H1 (cell line): Measurements from ENCODE around the gene CFAP298. TPM values are rescaled to one million over a fixed set of nuclear protein-coding genes. Genes with fewer than 3 reads are reported as not detected.
"Not testable (repeated sequence)": the region's sequence is repeated elsewhere in the genome, so short reads cannot be mapped to it uniquely, and the experiment has no call there.

Experiments used
- CTCF ChIA-PET: fragments of 300-600 bp; sonication (Branson Sonifier 250); formaldehyde crosslinking; loops from one replicate; lab custom pipeline; 2021; ENCODE audit not compliant: partially characterized antibody; lab: Charles Lee
- POLR2A ChIA-PET: fragments of 300-600 bp; sonication (Branson Sonifier 250); formaldehyde crosslinking; loops from one replicate; lab custom pipeline; 2021; ENCODE audit warnings: inconsistent platforms; ENCODE audit not compliant: partially characterized antibody; lab: Charles Lee
- DNase-seq, 2 experiments: peaks; one replicate each; pipeline versions ENCODE4 v3.0.0 to v3.0.0-alpha.2; 2010 to 2022; ENCODE audit warnings: low spot score in 2 of 2, low read depth in 1 of 2, mixed read lengths in 1 of 2
- FAIRE-seq: peaks from 2 replicates; lab custom pipeline; 2011; peaks lifted over from hg19 to GRCh38; lab: Jason Lieb, UNC
- H2AFZ ChIP-seq: 2 replicates; pipeline ENCODE4 v1.8.1; 2012; ENCODE audit warnings: low read length, inconsistent platforms
- H2AK5ac ChIP-seq: 2 replicates; pipeline ENCODE4 v1.6.1; 2013; ENCODE audit warnings: low read depth, low read length
- H2BK120ac ChIP-seq: replicated peaks from 2 replicates; pipeline ENCODE3; 2013; ENCODE audit warnings: low read depth, low read length, inconsistent platforms
- H2BK12ac ChIP-seq: 2 replicates; pipeline ENCODE4 v1.6.1; 2013; ENCODE audit warnings: low read depth, low read length
- H2BK15ac ChIP-seq: 2 replicates; pipeline ENCODE4 v1.6.1; 2013; ENCODE audit warnings: low read length
- H2BK20ac ChIP-seq: 2 replicates; pipeline ENCODE4 v1.6.1; 2013; ENCODE audit warnings: low read length
- H2BK5ac ChIP-seq: 2 replicates; pipeline ENCODE4 v1.6.1; 2013; ENCODE audit warnings: low read depth, low read length
- H3K14ac ChIP-seq: 2 replicates; pipeline ENCODE4 v1.6.1; 2013; ENCODE audit warnings: inconsistent platforms; ENCODE audit not compliant: insufficient read length
- H3K18ac ChIP-seq: 2 replicates; pipeline ENCODE4 v1.6.1; 2013; ENCODE audit warnings: low read length; ENCODE audit errors: extremely low read depth
- H3K23ac ChIP-seq: 2 replicates; pipeline ENCODE4 v1.6.1; 2013; ENCODE audit warnings: inconsistent platforms; ENCODE audit not compliant: insufficient read length
- H3K23me2 ChIP-seq: 2 replicates; pipeline ENCODE4 v1.6.1; 2013; ENCODE audit warnings: low read depth, low read length
- H3K27ac ChIP-seq: 2 replicates; pipeline ENCODE4 v1.6.1; 2011; ENCODE audit warnings: low read depth, low read length, inconsistent platforms
- H3K27me3 ChIP-seq, 4 experiments: replicated peaks in 1 of 4; 1 replicate in 1 of 4; 2 replicates in 3 of 4; pipeline versions ENCODE4 v1.6.1 to v1.8.1; 2011 to 2013; ENCODE audit warnings: low read length in 3 of 4, mild to moderate bottlenecking in 3 of 4, inconsistent platforms in 2 of 4, mixed read lengths in 2 of 4, moderate library complexity in 1 of 4; ENCODE audit not compliant: control insufficient read depth in 3 of 4, insufficient read depth in 3 of 4; ENCODE audit errors: extremely low read depth in 1 of 4
- H3K36me3 ChIP-seq, 4 experiments: 2 replicates each; pipeline versions ENCODE4 v1.6.1 to v1.8.1; 2011 to 2013; ENCODE audit warnings: mild to moderate bottlenecking in 4 of 4, low read length in 3 of 4, moderate library complexity in 2 of 4, control low read depth in 1 of 4, inconsistent platforms in 1 of 4; ENCODE audit not compliant: insufficient read depth in 4 of 4, control insufficient read depth in 2 of 4
- H3K4ac ChIP-seq: replicated peaks from 2 replicates; pipeline ENCODE3; 2013; ENCODE audit warnings: low read length, low read depth, mixed read lengths, inconsistent platforms; ENCODE audit not compliant: insufficient read length
- H3K4me1 ChIP-seq, 4 experiments: replicated peaks in 1 of 4; 1 replicate in 1 of 4; 2 replicates in 3 of 4; pipeline versions ENCODE4 v1.6.1 to v1.8.1; 2011 to 2013; ENCODE audit warnings: low read length in 3 of 4, inconsistent platforms in 2 of 4, mixed read lengths in 1 of 4; ENCODE audit not compliant: insufficient read depth in 4 of 4, control insufficient read depth in 3 of 4
- H3K4me2 ChIP-seq, 2 experiments: 2 replicates each; pipeline versions ENCODE4 v1.6.1 to v1.8.1; 2011 to 2013; ENCODE audit warnings: low read depth in 2 of 2, low read length in 2 of 2, control low read depth in 1 of 2, inconsistent platforms in 1 of 2, mild to moderate bottlenecking in 1 of 2; ENCODE audit not compliant: insufficient read depth in 1 of 2
- H3K4me3 ChIP-seq, 4 experiments: fragments of 200-600, 300-600 bp in 1 of 4; sonication (generic), shearing (Covaris generic), sonication (Bioruptor Twin) in 1 of 4; 2 replicates each; pipeline versions ENCODE4 v1.5.1 to v1.8.1; 2011 to 2016; ENCODE audit warnings: low read length in 4 of 4, low read depth in 3 of 4, control low read depth in 2 of 4, inconsistent platforms in 2 of 4, mild to moderate bottlenecking in 2 of 4, mixed read lengths in 1 of 4, moderate library complexity in 1 of 4; ENCODE audit not compliant: insufficient read depth in 2 of 4; ENCODE audit errors: extremely low read depth in 1 of 4
- H3K56ac ChIP-seq: replicated peaks from 2 replicates; pipeline ENCODE3; 2013; ENCODE audit warnings: low read depth, mild to moderate bottlenecking, mixed read lengths, low read length, inconsistent platforms; ENCODE audit not compliant: insufficient read length
- H3K79me1 ChIP-seq: 2 replicates; pipeline ENCODE4 v1.6.1; 2013; ENCODE audit warnings: low read depth, low read length, control low read depth
- H3K79me2 ChIP-seq, 2 experiments: 2 replicates each; pipeline versions ENCODE4 v1.6.1 to v1.8.1; 2012 to 2013; ENCODE audit warnings: low read length in 2 of 2, mild to moderate bottlenecking in 2 of 2, inconsistent platforms in 1 of 2; ENCODE audit not compliant: insufficient read depth in 2 of 2, control insufficient read depth in 1 of 2
- H3K9ac ChIP-seq, 4 experiments: replicated peaks in 1 of 4; 1 replicate in 1 of 4; 2 replicates in 3 of 4; pipeline versions ENCODE4 v1.6.1 to v1.8.1; 2011 to 2013; ENCODE audit warnings: low read depth in 3 of 4, low read length in 3 of 4, control low read depth in 2 of 4, mild to moderate bottlenecking in 2 of 4, moderate library complexity in 2 of 4, inconsistent platforms in 1 of 4; ENCODE audit errors: extremely low read depth in 1 of 4
- H3K9me3 ChIP-seq, 2 experiments: 2 replicates each; pipeline versions ENCODE4 v1.6.1 to v1.8.1; 2012 to 2013; ENCODE audit warnings: mild to moderate bottlenecking in 2 of 2, moderate library complexity in 2 of 2, control low read depth in 1 of 2, inconsistent platforms in 1 of 2, low read depth in 1 of 2, low read length in 1 of 2, mixed read lengths in 1 of 2; ENCODE audit not compliant: insufficient read depth in 2 of 2
- H4K20me1 ChIP-seq, 2 experiments: replicated peaks in 1 of 2; 2 replicates each; pipeline versions ENCODE3 to v1.8.1; 2011 to 2013; ENCODE audit warnings: inconsistent platforms in 2 of 2, low read length in 2 of 2, mild to moderate bottlenecking in 1 of 2; ENCODE audit not compliant: insufficient read depth in 2 of 2, control insufficient read depth in 1 of 2
- H4K5ac ChIP-seq: 2 replicates; pipeline ENCODE4 v1.6.1; 2013; ENCODE audit warnings: low read length, low read depth, mixed read lengths, inconsistent platforms; ENCODE audit not compliant: insufficient read length
- H4K8ac ChIP-seq: 2 replicates; pipeline ENCODE4 v1.8.0; 2013; ENCODE audit warnings: mild to moderate bottlenecking, moderate library complexity, low read length, inconsistent platforms; ENCODE audit not compliant: insufficient read depth; ENCODE audit errors: extremely low read depth
- H4K91ac ChIP-seq: replicated peaks from 2 replicates; pipeline ENCODE3; 2013; ENCODE audit warnings: low read length, mixed read lengths, inconsistent platforms; ENCODE audit not compliant: insufficient read length
- BCL11A ChIP-seq, 2 experiments: IDR thresholded peaks; one replicate each; pipeline ENCODE4 v1.6.1; 2011; ENCODE audit warnings: low read depth in 2 of 2, low read length in 2 of 2, mild to moderate bottlenecking in 2 of 2
- WGBS, 2 experiments: shearing (Covaris generic) in 1 of 2; methylation state at CpG; one replicate each; pipeline versions ENCODE4 v1.1.6 to v1.1.7; 2013 to 2015; ENCODE audit warnings: low lambda C conversion rate in 2 of 2, mixed read lengths in 2 of 2, inconsistent platforms in 1 of 2, low coverage in 1 of 2, missing lambda C conversion rate in 1 of 2; ENCODE audit not compliant: insufficient replicate concordance in 2 of 2, insufficient coverage in 1 of 2, insufficient read length in 1 of 2; ENCODE audit errors: extremely low coverage in 1 of 2, missing lambda C conversion rate in 1 of 2; 5-methylcytosine and 5-hydroxymethylcytosine counted together
- polyA plus RNA-seq, 7 experiments: library from polyadenylated mRNA; depleted of rRNA in 3 of 7; stranded (reverse) in 5 of 7; unstranded in 2 of 7; fragments of >200 nt in 5 of 7; fragments of 200-250 nt in 2 of 7; gene quantifications; 1 replicate in 5 of 7; 2 replicates in 1 of 7; 4 replicates in 1 of 7; pipeline versions ENCODE4 v1.2.1 to v1.2.3, GENCODE V29; 2011 to 2013; ENCODE audit warnings: missing spikeins in 2 of 7, mixed read lengths in 2 of 7
- total RNA-seq: library from RNA; stranded (reverse); fragmentation: NEBNext Ultra II Directional; extraction: Animal tissue kit (Norgen Biotek cat#: 25700); gene quantifications from 2 replicates; pipeline ENCODE4 v1.2.1, GENCODE V29; 2021

Gene CFAP298
- total and polyA plus RNA-seq, 2 of the 8 experiments (the other 6 are each of a cell fraction or from before 2014, with no cell fraction given): 43.0 to 68.1 TPM

DNA sequence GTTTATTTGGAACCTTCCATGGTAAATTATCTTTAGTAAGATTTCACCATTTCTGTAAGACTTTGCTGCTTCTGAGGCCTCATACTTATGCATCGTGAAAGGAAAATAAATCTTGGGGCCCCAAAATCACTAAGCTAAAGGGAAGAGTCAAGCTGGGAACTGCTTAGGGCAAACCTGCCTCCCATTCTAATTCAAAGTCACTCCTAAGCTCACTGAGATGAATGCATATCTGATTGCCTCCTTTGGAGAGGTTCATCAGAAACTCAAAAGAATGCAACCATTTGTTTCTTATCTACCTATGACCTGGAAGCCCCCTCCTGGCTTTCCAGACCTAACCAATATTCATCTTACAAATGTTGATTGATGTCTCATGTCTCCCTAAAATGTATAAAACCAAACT lies 50.7 kb downstream of the CFAP298 start:
- H3K27me3 ChIP-seq, H3K18ac ChIP-seq, H2BK12ac ChIP-seq, H2BK120ac ChIP-seq, H4K91ac ChIP-seq, H4K20me1 ChIP-seq, H2AFZ ChIP-seq, H3K23ac ChIP-seq, H2BK5ac ChIP-seq, H4K8ac ChIP-seq, H3K36me3 ChIP-seq, H4K5ac ChIP-seq, H3K14ac ChIP-seq, H3K79me2 ChIP-seq, H2BK15ac ChIP-seq, H3K9ac ChIP-seq, H3K23me2 ChIP-seq, H3K9me3 ChIP-seq, H3K4ac ChIP-seq, DNase-seq, H2AK5ac ChIP-seq, H3K56ac ChIP-seq, H3K79me1 ChIP-seq, H3K27ac ChIP-seq, H2BK20ac ChIP-seq: not testable (repeated sequence)
- 0% methylated on average over 1 of the region's 1 CpG; no CpG with 5 or more reads in 1 of the 2 experiments for WGBS, 2 experiments
- Histone ChIP-seq H3K4me3 (peak overlapping the region in 1 of 4 experiments; percentile 41; a peak in 1 of 8 replicates), H3K4me2 (peak overlapping the region; percentile 45 to 54), H3K4me1 (peaks cover 4 to 13% (median 8%) of the 10 kb centered on the region in 4 experiments; a peak in 5 of 7 replicates)
- ChIA-PET CTCF (interaction anchor here (0.9 to 3.3 kb wide), 14 partner anchors 8 to 167 kb away, joined by 3 to 13 read pairs (median 6); partner anchors contain the start of gene EVA1C), POLR2A (interaction anchor here (1.0 to 1.7 kb wide), 9 partner anchors 13 to 198 kb away, joined by 3 to 4 read pairs (median 3); no protein-coding TSS in a partner anchor)
- FAIRE-seq: peak; percentile 66
- peak in 1 of 2 experiments; percentile 27 for TF ChIP-seq BCL11A (IDR thresholded peaks at IDR 0.05; ENCODE audit: low read depth in 2 of 2, low read length in 2 of 2)
